GM12875 (cell line): ENCODE results near the gene RER1.
"Not testable (repeated sequence)": the region's sequence is repeated elsewhere in the genome, so short reads cannot be mapped to it uniquely, and the experiment has no call there.

Source experiments
- H3K4me3 ChIP-seq: one replicate; pipeline ENCODE4 v1.5.1; 2011; ENCODE audit warnings: low read depth, low read length, control low read depth
- TF ChIP-seq, protein P1 (sequence below): IDR thresholded peaks from 2 replicates; pipeline ENCODE4 v1.5.1; 2011; ENCODE audit warnings: low read depth, mild to moderate bottlenecking, control low read depth, inconsistent platforms, low read length, moderate library complexity, borderline replicate concordance; ENCODE audit not compliant: insufficient read depth

RER1 gene

DNA sequence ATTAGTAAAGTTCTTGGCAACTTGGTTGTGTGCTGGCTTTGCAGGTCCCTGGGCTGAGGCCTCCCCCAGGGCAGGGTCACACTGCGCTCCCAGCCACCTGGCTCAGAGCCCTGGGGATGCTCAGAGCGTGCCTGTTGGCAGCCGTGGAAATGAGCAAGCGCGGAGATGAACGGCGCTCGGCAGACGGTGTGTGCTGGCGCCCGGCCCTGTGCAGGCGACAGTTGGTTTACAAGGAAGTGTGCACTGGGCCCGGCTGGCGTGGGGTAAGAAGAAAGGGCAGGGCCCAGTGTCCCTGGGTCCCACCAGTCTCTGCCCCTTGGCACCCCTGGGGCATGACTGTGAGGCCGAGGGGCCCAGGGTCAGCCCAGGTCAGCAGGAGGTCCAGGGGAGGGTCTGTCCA lies 46.4 kb downstream of the RER1 start:
- no peak overlapping the region for H3K4me3 ChIP-seq
- TF ChIP-seq, protein P1, sequence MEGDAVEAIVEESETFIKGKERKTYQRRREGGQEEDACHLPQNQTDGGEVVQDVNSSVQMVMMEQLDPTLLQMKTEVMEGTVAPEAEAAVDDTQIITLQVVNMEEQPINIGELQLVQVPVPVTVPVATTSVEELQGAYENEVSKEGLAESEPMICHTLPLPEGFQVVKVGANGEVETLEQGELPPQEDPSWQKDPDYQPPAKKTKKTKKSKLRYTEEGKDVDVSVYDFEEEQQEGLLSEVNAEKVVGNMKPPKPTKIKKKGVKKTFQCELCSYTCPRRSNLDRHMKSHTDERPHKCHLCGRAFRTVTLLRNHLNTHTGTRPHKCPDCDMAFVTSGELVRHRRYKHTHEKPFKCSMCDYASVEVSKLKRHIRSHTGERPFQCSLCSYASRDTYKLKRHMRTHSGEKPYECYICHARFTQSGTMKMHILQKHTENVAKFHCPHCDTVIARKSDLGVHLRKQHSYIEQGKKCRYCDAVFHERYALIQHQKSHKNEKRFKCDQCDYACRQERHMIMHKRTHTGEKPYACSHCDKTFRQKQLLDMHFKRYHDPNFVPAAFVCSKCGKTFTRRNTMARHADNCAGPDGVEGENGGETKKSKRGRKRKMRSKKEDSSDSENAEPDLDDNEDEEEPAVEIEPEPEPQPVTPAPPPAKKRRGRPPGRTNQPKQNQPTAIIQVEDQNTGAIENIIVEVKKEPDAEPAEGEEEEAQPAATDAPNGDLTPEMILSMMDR = no peak

DNA sequence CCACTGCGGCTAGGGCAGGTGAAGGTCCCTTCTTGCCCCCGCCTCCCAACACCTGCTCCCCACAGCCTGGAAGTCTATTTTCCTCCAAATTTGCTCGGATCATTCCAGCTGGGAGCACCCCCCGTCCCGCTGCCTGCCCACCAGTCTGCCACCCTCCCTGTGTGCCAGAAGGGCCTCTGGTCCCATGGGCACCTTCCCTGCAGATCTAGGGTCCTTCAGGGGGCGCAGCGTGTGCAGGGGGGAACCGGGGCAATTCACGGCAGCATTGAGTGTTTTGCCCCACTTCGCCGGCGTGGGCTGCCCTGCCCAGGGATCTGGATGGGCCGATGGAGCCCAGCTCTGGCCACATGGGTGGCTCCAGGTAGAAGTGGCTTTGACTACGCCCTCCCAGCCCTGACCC lies 47.0 kb downstream of the RER1 start:
- TF ChIP-seq, protein P1 = no peak
- H3K4me3 ChIP-seq = no peak overlapping the region

DNA sequence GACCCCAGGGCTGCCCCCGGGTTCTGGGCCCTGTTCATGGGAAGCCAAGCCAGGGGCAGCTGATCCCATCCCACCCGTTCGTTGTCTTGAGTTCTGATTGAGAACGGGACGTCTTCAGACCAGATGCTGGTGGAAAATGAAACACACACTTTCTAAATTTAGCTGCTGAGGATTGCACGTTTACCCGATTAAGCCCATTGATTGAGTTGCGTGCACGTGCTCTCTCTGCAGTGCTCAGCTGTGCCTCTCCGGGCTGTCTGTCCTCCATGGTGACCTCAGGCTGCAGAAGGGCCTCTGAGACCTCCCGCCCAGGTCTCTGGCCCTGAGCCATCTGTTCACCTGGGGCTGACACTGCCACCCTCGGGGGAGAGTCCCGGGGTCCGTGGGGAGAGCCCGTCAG lies 47.7 kb downstream of the RER1 start:
- H3K4me3 ChIP-seq = no peak overlapping the region
- TF ChIP-seq, protein P1 = no peak

DNA sequence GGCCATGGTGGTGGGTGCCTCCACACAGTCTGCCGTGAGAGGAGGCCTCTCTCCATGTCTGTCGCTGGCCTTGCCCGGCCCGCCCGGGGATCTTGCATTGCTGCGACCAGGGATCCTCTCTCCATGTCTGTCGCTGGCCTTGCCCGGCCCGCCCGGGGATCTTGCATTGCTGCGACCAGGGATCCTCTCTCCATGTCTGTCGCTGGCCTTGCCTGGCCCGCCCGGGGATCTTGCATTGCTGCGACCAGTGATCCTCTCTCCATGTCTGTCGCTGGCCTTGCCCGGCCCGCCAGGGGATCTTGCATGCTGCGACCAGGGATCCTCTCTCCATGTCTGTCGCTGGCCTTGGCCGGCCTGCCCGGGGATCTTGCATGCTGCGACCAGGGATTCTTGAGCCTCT lies 48.7 kb downstream of the RER1 start:
- H3K4me3 ChIP-seq = not testable (repeated sequence)

DNA sequence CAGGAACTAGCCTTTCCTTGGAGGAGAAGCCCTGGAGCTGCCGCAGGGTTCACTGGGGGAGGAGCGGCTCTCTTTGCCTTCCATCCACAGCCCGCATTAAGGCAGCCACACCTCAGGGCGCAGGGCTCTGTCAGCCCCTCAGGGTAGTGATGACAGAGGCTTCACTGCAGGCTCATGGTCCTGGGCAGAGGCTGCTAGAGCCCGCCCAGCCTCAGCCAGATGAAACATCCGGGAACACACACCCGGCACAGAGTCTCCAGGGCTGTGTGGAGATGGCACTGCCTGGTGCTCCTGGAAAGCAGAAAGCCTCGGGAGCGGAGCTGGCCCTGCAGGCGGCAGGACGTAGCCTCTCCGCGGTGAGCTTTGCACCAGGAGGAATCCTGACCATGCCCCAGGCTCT lies 50.1 kb downstream of the RER1 start:
- no peak overlapping the region for H3K4me3 ChIP-seq
- TF ChIP-seq, protein P1 = no peak

DNA sequence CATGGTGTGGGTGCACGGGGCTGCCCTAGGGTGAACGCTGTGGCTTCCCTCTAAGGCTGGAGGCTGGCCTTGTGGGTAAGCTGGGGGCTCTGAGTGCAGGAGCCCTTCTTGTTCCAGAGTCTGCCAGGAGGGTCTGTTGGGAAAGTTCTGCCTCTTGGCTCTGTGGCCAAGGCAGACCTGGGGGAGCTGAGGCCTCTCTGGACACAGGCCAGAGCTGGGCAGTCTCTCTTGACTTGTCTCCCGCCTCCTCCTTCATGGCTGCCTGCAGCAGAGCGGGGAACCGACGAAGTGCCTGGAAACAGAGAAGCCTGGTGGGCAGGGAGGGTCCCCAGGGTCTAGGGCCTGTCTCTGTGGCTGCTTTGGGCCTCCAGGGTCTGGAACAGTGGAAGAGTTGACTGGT lies 51.0 kb downstream of the RER1 start:
- TF ChIP-seq, protein P1 = no peak
- H3K4me3 ChIP-seq = no peak overlapping the region

DNA sequence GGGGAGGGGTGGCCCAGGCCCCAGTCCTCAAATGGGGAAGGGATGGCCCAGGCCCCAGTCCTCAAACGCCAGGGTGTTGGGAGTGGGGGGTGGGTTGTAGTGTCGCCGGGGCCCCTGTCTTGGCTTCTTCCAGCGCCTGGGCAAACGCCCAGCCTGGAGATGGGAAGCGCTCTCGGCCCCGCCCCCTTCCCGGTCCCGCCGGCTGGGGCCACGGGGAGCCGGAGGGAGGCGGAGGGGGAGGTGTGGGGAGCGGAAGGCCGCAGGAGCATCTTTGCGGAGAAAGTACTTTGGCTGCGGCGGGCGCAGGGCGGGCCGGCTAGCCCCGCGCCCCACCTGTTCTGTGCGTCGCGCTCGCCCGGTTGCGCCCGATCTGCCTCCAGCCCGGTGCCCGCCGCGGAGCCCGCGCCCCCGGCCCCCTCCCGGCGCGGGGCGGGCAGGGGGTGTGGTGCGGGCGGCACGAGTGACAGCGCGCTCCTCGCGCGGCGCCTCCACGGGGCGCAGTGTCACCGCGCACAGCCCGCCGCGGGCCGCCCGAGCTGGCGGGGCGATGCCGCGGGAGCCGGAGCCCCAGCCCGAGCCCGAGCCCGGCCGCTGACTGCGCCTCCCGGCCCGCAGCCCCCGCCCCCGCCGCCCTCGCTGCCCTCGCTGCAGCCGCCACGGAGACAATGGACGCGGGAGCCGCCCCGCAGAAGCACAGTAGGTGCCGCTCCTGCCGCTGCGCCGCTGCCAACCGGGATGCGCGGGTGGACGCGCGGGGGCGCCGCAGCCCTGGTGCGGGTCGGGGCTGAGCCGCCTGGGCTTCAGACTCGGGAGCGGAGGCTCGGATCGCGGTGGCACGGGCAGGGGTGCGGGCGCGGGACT lies 51.9 kb downstream of the RER1 start:
- TF ChIP-seq, protein P1 = peak; percentile 20; the same call in 1 of the 2 replicates
- H3K4me3 ChIP-seq = no peak overlapping the region
